Spleen (tissue), 7 donors: ENCODE data around the gene UTP25.

Source experiments
- POLR2AphosphoS5 ChIP-seq, 3 donors: sonication (generic); formaldehyde crosslinking; IDR thresholded peaks; one replicate each; pipeline ENCODE4 v1.5.1; 2017; ENCODE audit warnings: antibody characterized with exemption in 3 of 3
- TF ChIP-seq, protein P1 (sequence below), 11 experiments: fragments of 200-600 bp in 7 of 11; fragments of 450-650 bp in 4 of 11; sonication (generic) in 4 of 11; IDR thresholded peaks in 8 of 11; conservative IDR thresholded peaks in 3 of 11; 1 replicate in 7 of 11; 2 replicates in 4 of 11; pipeline versions ENCODE4 v1.4.0 to v1.8.0; 2016 to 2021; ENCODE audit warnings: antibody characterized with exemption in 11 of 11, inconsistent platforms in 4 of 11, mild to moderate bottlenecking in 1 of 11
- donor health status: DM: no; HTN: no; CAD: no; lungs with moderate emphysema.
- donor health status: DM: no; HTN: no; CAD: no.
- donor health status: DM: no; HTN: no; CAD: no.

DNA sequence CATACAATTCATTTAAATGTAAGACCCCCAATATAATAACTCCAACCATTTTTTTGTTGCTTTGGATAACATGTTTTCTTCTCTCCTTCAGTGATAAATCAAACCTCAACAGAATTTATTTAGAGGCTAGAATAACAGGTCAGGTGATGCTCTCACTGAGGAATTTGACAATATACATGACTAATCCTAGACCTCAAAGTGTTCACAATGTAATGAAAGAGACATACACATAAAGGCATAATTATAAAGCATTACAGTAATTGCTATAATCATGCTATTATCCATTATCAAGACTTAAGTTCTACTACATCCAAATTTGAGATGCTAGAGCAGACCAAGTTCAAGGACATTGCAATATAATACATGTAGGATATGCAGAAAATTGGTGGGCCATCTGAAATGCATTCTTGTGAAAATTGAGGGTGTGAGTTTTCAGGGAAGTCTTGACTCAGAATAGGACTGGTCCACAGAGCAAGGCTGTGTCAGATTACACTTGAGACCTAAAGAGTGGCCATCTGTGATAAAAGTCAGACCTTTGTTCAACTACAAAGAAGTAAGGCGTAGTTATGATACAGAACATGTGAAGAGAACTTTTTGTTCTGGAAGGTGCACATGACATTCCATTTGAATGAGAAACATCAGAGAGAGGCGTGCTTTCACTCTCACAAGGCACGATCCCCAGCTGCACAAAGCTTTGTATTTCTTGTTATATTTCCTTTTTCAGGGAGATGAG, 45.5 kb downstream of the UTP25 start:
- TF ChIP-seq, protein P1, sequence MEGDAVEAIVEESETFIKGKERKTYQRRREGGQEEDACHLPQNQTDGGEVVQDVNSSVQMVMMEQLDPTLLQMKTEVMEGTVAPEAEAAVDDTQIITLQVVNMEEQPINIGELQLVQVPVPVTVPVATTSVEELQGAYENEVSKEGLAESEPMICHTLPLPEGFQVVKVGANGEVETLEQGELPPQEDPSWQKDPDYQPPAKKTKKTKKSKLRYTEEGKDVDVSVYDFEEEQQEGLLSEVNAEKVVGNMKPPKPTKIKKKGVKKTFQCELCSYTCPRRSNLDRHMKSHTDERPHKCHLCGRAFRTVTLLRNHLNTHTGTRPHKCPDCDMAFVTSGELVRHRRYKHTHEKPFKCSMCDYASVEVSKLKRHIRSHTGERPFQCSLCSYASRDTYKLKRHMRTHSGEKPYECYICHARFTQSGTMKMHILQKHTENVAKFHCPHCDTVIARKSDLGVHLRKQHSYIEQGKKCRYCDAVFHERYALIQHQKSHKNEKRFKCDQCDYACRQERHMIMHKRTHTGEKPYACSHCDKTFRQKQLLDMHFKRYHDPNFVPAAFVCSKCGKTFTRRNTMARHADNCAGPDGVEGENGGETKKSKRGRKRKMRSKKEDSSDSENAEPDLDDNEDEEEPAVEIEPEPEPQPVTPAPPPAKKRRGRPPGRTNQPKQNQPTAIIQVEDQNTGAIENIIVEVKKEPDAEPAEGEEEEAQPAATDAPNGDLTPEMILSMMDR (IDR thresholded peaks at IDR 0.05 in 8 of 11, conservative IDR thresholded peaks at IDR 0.05 in 3 of 11), result no peak
- TF ChIP-seq POLR2AphosphoS5 (IDR thresholded peaks at IDR 0.05), result no peak
